ENCODE data around the gene RABGAP1L. TPM values are rescaled to one million over a fixed set of nuclear protein-coding genes. Genes with fewer than 3 reads are reported as not detected.
"Not testable (repeated sequence)": the region's sequence is repeated elsewhere in the genome, so short reads cannot be mapped to it uniquely, and the experiment has no call there.

Gene RABGAP1L
- total and polyA plus RNA-seq, 2 experiments from 2014 or later, result 9.2 to 21.4 TPM

DNA sequence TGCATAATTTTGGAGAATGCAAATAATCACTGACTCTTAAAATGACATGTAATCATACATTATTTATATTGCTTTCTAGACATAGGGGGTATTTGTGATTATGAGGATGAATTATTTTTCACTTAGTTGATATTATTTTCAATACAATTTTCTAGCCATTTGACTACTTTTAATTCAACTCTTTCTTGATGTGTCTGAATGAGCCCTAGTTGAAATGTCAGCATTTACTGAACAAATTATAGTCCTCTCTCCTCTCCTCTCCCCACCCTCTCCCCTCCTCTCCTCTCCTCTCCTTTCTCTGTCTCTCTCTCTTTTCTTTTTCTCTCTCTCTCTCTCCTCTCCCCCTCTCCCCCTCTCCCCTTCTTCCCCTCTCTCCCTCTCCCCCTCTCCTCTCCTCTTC lies 483.1 kb downstream of the RABGAP1L start:
- no peaks in the 10 kb centered on the region for H3K27me3 ChIP-seq
- H3K4me1 ChIP-seq (ENCODE audit: low read depth), result no peaks in the 10 kb centered on the region
- H3K9me3 ChIP-seq (ENCODE audit: low read depth), result no peaks in the 10 kb centered on the region
- no peak for DNase-seq (ENCODE audit: low read depth in 1 of 2, low spot score in 1 of 2)
- no peaks in the 10 kb centered on the region for H3K36me3 ChIP-seq
- H3K4me3 ChIP-seq, result no peak overlapping the region
- H3K27ac ChIP-seq, result no peak overlapping the region
- TF ChIP-seq CTCF (IDR thresholded peaks at IDR 0.05; ENCODE audit: low read depth, low read length), result no peak

DNA sequence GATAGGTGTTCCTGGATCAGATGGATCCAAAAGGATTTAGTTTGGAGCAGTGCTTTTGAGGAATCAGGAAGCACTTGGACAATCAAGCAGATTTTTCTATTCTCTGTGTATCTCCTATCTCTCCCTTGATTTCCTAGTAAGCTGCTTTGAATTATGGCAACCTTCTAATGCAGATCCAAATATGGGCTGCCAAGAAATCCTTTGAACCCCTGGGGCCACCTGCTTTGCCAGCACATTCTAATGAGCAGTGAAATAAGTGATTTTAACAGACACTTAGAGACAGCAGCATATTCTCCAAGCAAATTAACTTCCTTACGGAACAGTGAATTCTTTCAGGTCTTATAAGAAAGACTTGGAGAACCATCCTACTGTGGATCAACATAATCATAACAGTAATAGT lies 483.9 kb downstream of the RABGAP1L start:
- Histone ChIP-seq H3K4me3 (no peak overlapping the region), H3K4me1 (ENCODE audit: low read depth) (no peaks in the 10 kb centered on the region), H3K36me3 (no peaks in the 10 kb centered on the region), H3K27me3 (no peaks in the 10 kb centered on the region), H3K9me3 (ENCODE audit: low read depth) (no peaks in the 10 kb centered on the region), H3K27ac (no peak overlapping the region)
- DNase-seq (ENCODE audit: low read depth in 1 of 2, low spot score in 1 of 2), result no peak
- no peak for TF ChIP-seq CTCF (IDR thresholded peaks at IDR 0.05; ENCODE audit: low read depth, low read length)

DNA sequence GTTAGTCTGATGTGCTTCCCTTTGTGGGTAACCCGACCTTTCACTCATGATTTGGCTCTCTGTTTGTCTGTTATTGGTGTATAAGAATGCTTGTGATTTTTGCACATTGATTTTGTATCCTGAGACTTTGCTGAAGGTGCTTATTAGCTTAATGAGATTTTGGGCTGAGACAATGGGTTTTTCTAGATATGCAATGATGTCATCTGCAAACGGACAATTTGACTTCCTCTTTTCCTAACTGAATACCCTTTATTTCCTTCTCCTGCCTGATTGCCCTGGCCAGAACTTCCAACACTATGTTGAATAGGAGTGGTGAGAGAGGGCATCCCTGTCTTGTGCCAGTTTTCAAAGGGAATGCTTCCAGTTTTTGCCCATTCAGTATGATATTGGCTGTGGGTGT lies 490.3 kb downstream of the RABGAP1L start:
- not testable (repeated sequence) for H3K36me3 ChIP-seq, H3K27ac ChIP-seq

GRCh38 chr1:174652569-174653280 lies 493.4 kb downstream of the RABGAP1L start:
- H3K27ac ChIP-seq, result peak overlapping the region; percentile 69
- DNase-seq (ENCODE audit: low read depth in 1 of 2, low spot score in 1 of 2), result peak in 1 of 2 donors; percentile 2
- TF ChIP-seq CTCF (IDR thresholded peaks at IDR 0.05; ENCODE audit: low read depth, low read length), result no peak
- H3K27me3 ChIP-seq, result no peaks in the 10 kb centered on the region
- H3K4me1 ChIP-seq (ENCODE audit: low read depth), result no peaks in the 10 kb centered on the region
- H3K36me3 ChIP-seq, result no peaks in the 10 kb centered on the region
- H3K4me3 ChIP-seq, result no peak overlapping the region
- H3K9me3 ChIP-seq (ENCODE audit: low read depth), result no peaks in the 10 kb centered on the region

More for the DNA sequence above, 490.3 kb downstream of the RABGAP1L start:
- not testable (repeated sequence) for DNase-seq (ENCODE audit: low read depth in 1 of 2, low spot score in 1 of 2); H3K4me1 ChIP-seq (ENCODE audit: low read depth); H3K4me3 ChIP-seq; H3K27me3 ChIP-seq; H3K9me3 ChIP-seq (ENCODE audit: low read depth)

DNA sequence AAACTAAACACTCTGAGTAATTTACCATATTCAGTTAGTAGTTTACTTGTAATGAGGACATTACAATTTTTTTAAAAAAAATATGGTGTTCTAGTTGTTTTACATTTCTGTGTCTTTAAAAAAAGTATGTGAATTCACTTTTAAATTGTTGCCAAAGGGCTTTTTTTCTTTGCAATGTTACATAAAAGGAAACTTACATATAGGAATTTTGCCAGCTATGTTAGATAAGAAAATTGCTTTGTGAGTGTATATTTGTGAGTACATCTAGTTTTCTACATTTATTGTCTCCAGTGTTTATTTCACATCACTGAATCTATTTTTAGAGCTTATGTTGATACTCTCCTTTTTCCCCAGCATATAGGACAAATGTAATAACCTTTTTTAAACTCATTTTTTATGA lies 495.2 kb downstream of the RABGAP1L start:
- Histone ChIP-seq H3K4me3 (no peak overlapping the region), H3K27me3 (no peaks in the 10 kb centered on the region), H3K36me3 (no peaks in the 10 kb centered on the region), H3K9me3 (ENCODE audit: low read depth) (no peaks in the 10 kb centered on the region), H3K27ac (no peak overlapping the region), H3K4me1 (ENCODE audit: low read depth) (peaks cover 1% of the 10 kb centered on the region)
- peak in 1 of 2 donors; percentile 6 for DNase-seq (ENCODE audit: low read depth in 1 of 2, low spot score in 1 of 2)
- no peak for TF ChIP-seq CTCF (IDR thresholded peaks at IDR 0.05; ENCODE audit: low read depth, low read length)

DNA sequence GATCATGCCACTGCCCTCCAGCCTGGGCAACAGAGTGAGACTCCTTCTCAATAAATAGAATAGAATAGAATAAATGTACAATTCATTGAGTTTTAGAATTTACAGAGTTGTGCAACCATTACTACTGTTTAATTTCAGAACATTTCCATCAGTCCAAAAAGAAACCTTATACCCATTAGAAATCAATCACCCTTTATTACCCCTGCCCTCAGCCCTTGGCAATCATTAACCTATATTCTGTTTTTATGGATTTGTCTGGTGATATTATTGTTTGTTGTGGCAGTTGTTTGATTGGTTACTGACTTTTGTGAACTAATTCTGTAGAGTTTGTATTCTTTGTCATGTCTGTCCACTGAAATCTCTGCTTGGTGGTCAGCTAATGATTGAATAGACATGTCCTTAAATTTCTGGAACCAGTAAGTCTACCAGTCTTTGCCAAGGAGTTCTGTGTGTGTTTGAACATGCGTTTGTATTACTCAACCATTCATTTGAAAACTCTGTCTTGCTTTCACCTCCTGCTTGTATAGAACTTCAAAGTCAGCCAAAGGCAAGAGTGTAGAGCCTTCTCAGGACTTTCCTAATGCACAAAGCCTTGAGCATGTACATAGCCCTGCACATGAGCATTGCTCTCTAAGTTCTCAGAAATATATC lies 497.2 kb downstream of the RABGAP1L start:
- DNase-seq (ENCODE audit: low read depth in 1 of 2, low spot score in 1 of 2), result no peak
- H3K4me3 ChIP-seq, result no peak overlapping the region
- no peak overlapping the region for H3K27ac ChIP-seq
- H3K36me3 ChIP-seq, result no peaks in the 10 kb centered on the region
- H3K9me3 ChIP-seq (ENCODE audit: low read depth), result no peaks in the 10 kb centered on the region
- TF ChIP-seq CTCF (IDR thresholded peaks at IDR 0.05; ENCODE audit: low read depth, low read length), result no peak
- H3K4me1 ChIP-seq (ENCODE audit: low read depth), result peaks cover 10% of the 10 kb centered on the region
- H3K27me3 ChIP-seq, result no peaks in the 10 kb centered on the region

Data from cardiac muscle cell (in vitro differentiated cells and primary cell).